Bronchial epithelial cell (primary cell): Measurements from ENCODE around the gene TSNAX. TPM values are rescaled to one million over a fixed set of nuclear protein-coding genes. Genes with fewer than 3 reads are reported as not detected.

Experiments used
- DNase-seq: peaks from one replicate; pipeline ENCODE4 v3.0.0-alpha.2; 2010; ENCODE audit warnings: low read depth
- FAIRE-seq: peaks from 2 replicates; lab custom pipeline; 2011; peaks lifted over from hg19 to GRCh38; lab: Jason Lieb, UNC
- H3K27me3 ChIP-seq: 2 replicates; pipeline ENCODE4 v1.5.1; 2011; ENCODE audit warnings: low read length; ENCODE audit not compliant: control insufficient read depth, insufficient read depth
- H3K36me3 ChIP-seq: 2 replicates; pipeline ENCODE4 v1.5.1; 2011; ENCODE audit warnings: low read length; ENCODE audit not compliant: control insufficient read depth, insufficient read depth
- H3K4me3 ChIP-seq: 2 replicates; pipeline ENCODE4 v1.5.1; 2011; ENCODE audit warnings: mild to moderate bottlenecking, low read depth, low read length, control low read depth
- total RNA-seq: library from RNA; depleted of rRNA; stranded (reverse); fragments of >200 nt; gene quantifications from 2 replicates; pipeline ENCODE4 v1.2.1, GENCODE V29; 2014
- TF ChIP-seq, protein P1 (sequence below): IDR thresholded peaks from 2 replicates; pipeline ENCODE4 v1.5.1; 2011; ENCODE audit warnings: mild to moderate bottlenecking, moderate library complexity, low read length, control low read depth, inconsistent platforms; ENCODE audit not compliant: insufficient read depth, severe bottlenecking

Gene TSNAX
- total RNA-seq, 1 donor from 2014 or later, result 27.1 TPM

GRCh38 chr1:231600458-231600976 is 72.0 kb downstream of the TSNAX start:
- Histone ChIP-seq H3K27me3 (no peaks in the 10 kb centered on the region), H3K4me3 (no peak overlapping the region), H3K36me3 (no peaks in the 10 kb centered on the region)
- no peak for DNase-seq
- FAIRE-seq, result no peak
- TF ChIP-seq, protein P1, sequence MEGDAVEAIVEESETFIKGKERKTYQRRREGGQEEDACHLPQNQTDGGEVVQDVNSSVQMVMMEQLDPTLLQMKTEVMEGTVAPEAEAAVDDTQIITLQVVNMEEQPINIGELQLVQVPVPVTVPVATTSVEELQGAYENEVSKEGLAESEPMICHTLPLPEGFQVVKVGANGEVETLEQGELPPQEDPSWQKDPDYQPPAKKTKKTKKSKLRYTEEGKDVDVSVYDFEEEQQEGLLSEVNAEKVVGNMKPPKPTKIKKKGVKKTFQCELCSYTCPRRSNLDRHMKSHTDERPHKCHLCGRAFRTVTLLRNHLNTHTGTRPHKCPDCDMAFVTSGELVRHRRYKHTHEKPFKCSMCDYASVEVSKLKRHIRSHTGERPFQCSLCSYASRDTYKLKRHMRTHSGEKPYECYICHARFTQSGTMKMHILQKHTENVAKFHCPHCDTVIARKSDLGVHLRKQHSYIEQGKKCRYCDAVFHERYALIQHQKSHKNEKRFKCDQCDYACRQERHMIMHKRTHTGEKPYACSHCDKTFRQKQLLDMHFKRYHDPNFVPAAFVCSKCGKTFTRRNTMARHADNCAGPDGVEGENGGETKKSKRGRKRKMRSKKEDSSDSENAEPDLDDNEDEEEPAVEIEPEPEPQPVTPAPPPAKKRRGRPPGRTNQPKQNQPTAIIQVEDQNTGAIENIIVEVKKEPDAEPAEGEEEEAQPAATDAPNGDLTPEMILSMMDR, result no peak

GRCh38 chr1:231601824-231602672 is 73.6 kb downstream of the TSNAX start:
- TF ChIP-seq, protein P1, result no peak
- FAIRE-seq, result no peak
- no peak for DNase-seq
- H3K4me3 ChIP-seq, result no peak overlapping the region
- no peaks in the 10 kb centered on the region for H3K36me3 ChIP-seq
- no peaks in the 10 kb centered on the region for H3K27me3 ChIP-seq

- no peak overlapping the region for H3K4me3 ChIP-seq
- TF ChIP-seq, protein P1, result no peak
- H3K27me3 ChIP-seq, result no peaks in the 10 kb centered on the region
Measured at GRCh38 chr1:231602673-231602984, 74.2 kb downstream of the TSNAX start.

GRCh38 chr1:231603598-231604275 is 75.3 kb downstream of the TSNAX start:
- H3K36me3 ChIP-seq, result no peaks in the 10 kb centered on the region
- TF ChIP-seq, protein P1, result peak; percentile 62
- H3K4me3 ChIP-seq, result peak overlapping the region; percentile 20
- FAIRE-seq (no peak), DNase-seq (peak; percentile 54)
- no peaks in the 10 kb centered on the region for H3K27me3 ChIP-seq

More at GRCh38 chr1:231602673-231602984, 74.2 kb downstream of the TSNAX start:
- no peak for FAIRE-seq
- H3K36me3 ChIP-seq, result no peaks in the 10 kb centered on the region
- no peak for DNase-seq

GRCh38 chr1:231604276-231604621 is 75.8 kb downstream of the TSNAX start:
- TF ChIP-seq, protein P1, result no peak
- DNase-seq (no peak), FAIRE-seq (no peak)
- Histone ChIP-seq H3K4me3 (no peak overlapping the region), H3K36me3 (no peaks in the 10 kb centered on the region), H3K27me3 (no peaks in the 10 kb centered on the region)
